Activated naive CD4-positive, alpha-beta T cell (primary cell): ENCODE measurements around the gene METTL5.

Experiments used
- DNase-seq, 4 experiments: peaks; one replicate each; lab custom pipeline; 2025; lab: John Stamatoyannopoulos, UW

METTL5 gene

DNA sequence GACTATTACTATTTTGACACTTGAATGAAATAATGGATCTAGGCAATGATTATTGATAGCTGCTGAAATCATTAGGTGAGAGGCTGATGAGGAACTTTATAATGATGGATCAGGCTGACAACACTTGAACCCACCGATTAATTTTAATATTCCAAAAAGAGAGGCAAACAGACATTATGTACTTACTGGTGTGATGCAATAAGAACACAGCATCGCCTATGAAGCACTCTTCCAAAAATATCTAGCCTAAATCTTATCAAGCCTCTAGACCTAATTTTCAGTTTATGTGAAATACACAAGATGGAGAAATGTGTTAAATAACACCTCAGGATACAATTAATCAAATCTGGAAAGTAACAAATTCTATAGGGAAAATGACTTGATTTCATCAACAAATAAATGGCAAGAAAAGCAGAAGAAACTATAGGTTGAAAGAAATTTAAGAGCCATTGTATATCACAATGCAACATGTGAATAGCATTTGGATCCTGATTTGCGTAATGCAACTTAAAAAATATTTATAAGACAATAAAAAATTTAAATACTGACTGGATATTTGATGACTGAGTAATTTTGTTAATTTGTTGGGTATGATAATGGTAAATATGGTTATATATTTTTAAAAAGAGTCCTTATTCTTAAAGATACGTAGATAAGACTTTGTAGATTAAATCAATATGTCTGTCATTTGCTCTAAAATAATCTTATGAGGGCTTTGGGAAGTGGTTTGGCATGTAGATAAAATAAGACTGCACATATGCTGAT, 43.3 kb downstream of the METTL5 start:
- DNase-seq: no peak

DNA sequence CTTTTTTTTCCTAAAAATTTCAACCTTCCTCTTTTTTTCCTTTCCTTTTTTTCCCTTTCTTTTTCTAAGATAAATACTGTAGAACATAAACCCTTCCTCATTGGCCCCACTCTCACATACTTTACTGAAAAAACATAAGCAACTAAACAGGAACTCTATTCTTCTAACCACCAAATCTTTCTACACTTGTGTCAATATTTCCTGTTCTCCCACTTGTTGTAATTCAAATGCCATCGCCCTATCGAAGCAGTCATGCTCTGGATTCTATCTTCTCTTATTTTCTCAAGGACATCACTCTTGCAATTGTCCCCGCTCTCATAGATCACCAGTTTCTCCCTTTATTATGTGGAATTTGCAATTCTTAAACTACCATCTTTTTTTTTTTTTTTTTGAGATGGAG, 46.3 kb downstream of the METTL5 start:
- DNase-seq: no peak

DNA sequence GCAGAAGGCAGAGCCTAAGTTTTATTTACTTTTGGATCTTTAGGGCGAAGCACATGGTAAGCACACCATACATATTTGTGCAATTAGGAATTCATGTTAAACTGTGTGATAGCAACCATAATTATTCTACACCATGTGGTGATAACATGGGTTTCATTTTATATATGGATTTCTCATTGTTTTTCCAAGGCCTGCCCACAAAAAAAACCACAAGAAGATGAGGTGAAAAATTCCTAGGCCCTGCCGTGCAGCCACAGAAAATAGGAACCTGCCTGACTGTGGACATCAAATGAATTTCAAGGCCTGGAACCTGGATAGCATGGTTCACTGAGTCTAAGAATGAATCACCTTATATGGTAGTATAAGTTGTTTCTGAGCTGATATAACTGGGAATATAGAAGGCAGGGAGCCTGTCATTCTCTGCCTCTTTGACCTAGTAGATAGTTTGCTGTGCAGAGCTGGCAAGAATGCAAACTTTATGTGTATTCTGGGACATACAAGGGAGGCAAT, 48.4 kb downstream of the METTL5 start:
- DNase-seq: no peak

DNA sequence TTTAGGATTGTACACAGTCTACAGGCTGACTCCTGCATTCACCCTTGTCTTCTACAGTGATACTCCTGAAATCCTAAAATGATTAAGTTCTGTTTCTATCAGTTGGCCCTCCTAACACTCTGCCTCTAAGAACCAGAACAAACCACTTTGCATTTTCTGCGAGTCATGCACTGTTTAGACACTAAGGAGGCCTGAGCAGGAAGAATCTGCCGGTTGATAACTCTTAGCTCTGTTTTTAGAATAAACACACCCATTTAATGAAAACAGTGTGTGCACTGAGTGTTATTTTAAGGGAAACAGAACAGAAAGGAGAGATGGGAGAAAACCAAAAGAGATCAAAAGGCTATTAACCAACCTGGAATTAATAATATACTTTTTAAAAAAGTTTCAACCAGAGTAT, 48.9 kb downstream of the METTL5 start:
- no peak for DNase-seq

DNA sequence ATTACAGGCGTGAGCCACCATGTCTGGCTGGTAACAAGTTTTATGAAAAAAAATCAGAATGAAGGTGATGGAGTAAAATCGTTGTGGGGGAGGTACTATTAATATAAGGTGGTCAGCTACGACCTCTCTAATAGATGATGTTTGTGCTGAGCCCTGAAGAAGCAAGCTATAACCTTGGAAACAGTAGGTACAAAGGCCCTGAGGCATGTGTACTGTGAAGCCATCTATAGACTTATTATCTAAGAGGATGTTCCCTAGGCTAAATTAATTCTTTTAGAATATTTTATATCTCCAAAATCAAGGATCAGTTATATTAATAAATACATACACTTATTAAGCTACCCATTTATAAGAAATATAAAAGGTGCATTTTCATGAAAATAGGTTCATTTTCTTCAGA, 49.4 kb downstream of the METTL5 start:
- DNase-seq: no peak

DNA sequence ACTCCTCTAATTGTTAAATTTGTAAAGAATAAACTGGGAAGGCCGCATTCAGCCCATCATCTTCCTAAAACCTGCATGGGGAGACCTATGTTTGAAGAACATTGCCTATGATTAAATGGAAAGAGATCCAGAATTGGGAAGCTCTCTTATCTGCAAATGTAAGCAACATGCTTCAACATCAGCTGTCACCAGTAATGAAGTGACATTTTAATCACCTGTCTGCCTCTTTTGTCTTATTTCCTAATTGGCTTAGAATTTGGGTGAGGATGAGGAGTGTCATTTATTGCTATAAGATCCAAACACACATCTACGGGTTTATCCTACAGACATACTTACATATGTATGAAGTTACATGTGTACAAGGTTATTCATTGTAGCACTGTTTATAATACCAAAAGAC, 52.1 kb downstream of the METTL5 start:
- DNase-seq: no peak

DNA sequence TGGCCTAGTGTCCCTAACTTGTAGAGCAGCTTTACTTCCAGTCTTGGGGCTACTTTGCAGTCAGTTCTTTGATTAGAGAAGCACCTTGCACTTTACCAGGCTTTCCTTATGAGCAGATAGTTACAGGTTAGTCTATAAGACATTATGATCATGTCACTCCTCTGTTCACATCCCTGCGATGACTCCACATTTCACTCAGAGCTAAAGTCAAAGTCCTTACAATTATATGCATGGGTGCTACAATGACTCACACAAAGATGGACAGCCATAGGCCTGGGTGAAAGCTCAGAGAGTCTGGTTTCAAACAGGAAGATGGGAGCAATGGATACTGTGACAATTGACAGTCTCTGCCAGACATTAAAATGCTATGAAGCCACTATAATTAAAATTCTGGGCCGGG, 53.1 kb downstream of the METTL5 start:
- DNase-seq: no peak

DNA sequence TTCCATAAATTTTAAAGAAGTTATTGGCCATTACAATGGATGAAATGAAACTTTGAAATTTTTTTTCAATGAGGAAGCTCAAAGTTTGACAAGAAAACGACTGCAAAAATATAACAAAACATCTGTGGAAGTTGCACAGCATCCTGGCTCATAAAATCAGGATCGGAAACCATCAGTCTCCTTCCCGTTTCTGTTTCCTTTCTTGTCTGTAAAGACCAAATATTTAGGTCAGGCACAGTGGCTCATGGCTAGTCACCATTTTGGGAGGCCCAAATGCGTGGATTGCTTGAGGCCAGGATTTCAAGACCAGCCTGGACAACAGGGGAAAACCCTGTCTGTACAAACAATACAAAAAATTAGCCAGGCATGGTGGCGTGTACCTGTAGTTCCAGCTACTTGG, 53.7 kb downstream of the METTL5 start:
- DNase-seq: no peak

DNA sequence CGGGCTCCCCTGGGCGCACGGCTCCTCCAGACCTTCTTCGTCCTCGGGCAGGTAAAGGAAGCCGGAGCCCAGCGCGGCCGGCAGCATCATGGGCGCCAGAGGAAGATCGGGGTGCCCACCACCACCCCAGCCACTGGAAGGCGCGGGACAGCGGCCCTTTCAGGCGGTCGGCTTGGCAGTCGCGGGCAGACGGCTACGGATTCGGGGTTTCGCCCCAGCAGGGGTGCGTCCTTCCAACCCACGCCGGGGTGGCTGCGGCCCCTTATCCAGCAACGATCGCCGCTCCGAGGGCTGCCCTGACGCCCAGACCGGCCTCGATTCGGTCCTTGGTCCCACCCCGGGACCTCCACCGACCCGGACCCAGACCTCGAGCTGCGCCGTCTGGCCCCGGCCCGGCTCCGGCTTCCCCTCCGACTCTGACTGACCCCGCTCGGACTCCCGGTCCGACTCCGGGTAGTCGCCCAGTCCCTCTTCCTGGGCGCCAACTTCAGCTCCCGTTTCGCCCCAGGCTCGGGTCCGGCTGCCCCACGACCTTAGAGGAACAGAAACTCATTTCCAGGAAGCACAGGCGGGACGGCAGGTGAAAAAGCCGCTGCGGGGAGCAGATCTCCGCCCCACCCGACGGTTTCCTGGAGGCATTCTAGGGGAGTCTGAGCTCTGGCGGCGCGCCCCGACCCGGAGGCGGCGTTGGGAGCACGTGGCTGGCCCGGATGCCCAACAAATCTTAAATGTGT, 56.3 kb downstream of the METTL5 start:
- peak in 2 of 4 experiments; percentile 6 to 19 for DNase-seq

DNA sequence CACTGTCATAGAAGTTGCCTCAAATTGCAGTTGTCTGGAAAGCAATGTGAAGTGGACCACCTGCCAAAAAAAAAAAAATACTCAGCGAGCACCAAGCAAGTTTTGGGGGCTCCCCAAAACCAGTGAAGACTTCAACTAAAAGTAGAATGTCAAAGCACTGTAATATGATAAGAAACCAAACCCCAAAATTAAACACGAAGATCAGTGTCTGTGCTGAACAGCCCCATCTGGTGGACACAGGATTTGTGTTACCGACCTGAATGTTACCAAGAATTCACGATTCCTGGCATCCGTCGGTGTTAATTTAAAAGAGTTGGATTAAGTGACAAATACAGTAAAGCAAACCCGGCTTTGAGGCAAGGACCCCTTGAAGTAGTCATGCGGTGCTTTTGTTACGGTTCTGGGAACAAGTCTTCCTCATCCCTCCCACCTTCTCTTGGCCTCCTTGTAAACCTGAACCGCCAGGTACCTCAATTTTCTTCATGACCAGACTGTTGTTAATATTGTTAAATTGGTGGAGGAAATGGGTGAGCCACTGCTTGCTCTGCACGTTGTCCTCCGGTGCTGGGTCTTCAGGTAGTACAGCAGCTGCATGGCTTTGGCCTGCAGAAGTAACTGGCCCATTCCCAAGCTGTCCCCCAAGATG, 57.3 kb downstream of the METTL5 start:
- DNase-seq: peak in 2 of 4 experiments; percentile 19 to 22

DNA sequence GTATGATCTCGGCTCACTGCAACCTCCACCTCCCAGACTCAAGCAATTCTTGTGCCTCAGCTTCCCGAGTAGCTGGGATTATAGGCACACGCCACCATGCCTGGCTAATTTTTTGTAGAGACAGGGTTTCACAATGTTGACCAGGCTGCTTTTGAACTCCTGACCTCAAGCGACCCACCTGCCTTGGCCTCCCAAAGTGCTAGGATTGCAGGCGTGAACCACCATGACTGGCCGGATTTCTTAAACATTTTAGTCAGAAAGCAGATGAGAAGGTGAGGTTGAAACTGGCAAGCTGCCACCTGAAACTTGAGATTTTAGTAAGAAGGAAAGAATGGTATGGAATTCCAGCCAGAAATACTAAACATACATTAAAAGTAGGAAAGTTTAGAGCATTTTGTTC, 59.2 kb downstream of the METTL5 start:
- no peak for DNase-seq

DNA sequence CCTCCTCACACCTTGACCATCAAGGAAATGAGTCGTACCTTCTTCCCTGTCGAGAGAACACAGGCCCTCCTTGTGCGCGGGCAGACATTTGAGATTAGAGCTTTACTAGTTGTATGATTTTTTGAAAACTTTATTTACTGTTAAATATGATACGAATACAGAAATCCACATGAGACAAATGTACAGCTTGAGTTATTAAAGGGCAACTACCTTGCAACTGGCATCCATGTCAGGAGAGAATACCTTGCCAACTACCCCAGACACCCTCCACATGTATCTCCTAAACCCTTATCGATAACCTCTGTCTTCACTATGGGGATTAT, 62.8 kb downstream of the METTL5 start:
- DNase-seq: no peak
